ENCODE results near the gene CD200.

The CD200 gene

DNA sequence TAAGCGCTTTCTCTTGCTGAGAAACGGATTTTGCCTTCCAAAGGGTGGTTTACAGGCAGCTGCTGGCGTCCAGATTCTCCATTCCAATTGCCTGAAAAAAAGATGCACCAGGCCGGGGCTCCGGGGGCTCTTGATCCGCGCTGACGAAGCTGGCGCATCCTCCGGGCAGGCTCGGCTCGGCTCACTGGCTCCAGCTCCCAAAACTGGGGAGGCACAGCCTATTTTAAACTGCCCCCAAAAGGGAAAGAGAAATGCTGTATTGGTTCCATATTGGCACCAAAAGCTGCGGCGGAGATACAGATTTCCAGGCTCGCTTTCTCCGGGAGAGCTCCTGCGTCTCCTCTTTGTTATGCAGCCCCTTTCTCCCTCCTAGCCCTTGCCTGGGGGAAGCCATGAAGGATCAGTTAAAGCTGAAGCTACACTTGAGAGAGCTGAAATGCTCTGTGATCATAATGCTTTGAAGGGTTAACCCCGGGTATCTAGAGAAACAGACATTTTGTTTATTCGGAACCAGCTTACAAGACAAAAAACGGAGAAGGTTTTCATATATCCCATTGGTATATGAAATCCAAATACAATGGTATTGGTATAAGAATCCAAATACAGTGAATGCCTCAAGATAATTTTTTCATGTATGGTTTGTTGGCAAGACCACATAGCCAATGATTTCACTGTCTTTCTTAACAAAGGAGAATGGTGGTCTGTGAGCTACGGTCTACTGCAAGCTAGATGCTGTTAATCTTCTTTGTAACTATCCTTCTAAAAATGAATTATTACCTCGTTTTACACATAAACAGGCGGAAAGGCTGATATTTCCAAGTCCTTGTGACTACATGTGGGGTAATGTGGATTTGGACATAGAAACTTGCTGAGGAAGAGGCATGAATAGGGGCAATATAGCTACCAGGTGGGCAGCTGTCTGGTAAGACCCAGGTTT lies 693 bp downstream of the CD200 start:
- DNase-seq: no peak

DNA sequence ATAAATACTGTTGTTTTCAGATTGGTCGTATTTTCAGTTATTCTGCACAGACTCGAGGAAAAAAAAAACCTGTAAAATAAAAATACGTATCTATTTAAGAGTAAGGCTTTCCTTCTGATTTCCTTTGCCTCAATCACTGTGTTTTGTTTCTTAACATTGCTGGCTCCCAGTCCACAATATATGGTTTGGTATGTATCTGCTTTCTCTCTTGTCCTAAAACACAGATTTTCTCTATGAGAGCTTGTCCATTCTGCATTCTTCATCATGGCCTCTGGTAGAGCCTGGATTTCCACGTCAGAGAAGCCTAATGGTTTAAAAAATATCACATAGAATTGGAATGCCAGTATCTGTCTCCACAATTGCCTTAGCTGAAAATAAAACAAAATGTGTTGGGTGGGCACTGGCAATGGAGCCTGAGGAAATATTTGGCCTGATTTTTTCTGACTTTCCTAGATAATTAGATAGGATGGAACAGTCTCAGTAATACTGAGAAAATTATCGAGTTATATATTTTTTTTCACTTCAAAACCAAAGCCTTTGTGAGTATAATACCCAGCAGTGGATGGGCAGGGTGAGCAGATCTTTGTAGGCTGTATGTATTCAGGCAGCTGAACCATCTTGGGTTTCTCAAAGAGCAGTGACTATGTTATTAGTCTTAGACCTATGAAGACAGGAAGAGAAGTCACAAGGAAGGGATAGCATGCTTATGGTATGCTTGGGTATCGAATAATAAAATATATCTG lies 1.9 kb downstream of the CD200 start:
- no peak for DNase-seq

DNA sequence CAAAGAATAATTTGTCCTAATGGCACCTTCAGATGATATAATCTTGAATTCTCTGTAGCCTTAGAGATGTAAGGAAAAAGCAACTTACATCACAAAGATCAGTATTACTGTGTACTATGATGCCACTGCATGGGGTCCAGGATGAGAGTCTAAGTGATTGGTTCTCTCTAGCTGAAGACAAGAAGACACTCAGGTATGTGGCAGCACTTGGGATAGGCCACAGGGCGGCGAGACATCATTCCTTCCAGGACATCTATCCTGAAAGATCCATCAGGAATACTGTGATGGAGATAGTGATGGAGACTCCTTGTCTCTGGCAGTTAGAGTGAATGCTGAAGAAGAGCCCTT lies 2.5 kb downstream of the CD200 start:
- DNase-seq: no peak

DNA sequence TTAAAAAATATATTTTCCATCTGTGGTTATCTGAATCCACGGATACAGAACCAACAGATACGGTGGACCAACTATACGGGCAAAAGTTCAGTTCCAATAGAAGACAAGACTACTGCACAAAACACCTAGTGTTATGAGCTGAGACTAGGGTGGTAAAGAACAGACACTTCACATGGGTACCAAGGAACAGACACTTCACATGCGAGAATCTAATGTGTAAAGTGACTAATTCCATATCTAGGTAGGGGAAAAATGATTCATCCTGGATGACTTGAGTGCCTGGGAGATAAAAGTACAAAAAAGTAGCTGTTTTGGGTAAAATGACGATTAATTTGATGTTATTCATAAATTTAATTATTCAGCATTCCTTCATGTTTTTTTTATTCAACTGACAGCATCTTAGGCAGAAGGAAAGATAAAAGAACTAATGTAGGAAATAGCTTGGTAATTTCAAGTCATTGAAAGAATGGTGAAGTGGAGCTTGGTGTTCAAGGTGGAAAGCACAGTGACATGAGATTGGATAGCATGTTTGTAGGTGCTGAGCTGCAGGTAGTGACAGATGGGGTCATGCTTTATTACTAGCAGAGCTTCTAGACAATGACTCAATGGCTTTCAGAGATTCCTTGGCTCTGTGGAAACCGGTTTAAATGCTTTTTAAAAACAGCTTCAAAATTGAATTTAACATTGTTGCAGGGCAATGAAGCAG lies 5.2 kb downstream of the CD200 start:
- DNase-seq: no peak

DNA sequence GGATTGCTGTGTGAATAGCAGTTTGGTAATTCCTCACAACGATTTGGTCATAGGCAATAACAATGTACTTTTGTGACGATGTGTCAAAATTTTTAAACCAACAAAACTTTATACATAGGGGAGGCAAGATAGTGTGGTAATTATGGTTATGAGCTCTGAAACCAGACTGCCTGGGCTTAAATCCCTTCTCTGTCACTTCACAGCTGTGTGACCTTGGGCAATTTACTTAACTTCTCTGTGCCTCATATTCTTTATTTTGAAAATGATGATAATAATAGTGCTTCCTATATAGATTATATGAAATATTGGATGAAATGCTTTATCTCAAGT lies 5.7 kb downstream of the CD200 start:
- no peak for DNase-seq

DNA sequence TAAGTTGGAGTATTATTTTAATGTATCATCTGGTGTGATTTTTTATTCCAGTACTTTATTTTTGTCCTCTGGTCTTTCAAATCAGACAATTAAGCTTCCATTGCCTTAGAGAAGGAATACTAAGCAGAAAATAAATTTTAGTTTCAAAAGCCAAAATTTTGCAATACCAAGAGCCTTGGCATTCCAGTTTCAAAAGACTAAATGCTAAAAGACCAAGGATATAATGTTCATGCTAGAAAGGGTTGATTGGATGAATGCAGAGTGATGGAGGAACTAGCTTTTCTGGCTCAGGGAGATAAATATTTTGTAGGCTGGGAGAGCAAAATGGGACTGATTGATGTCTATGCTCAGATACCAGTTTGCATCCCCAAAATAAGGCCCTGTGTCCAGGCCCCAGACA lies 6.2 kb downstream of the CD200 start:
- no peak for DNase-seq

DNA sequence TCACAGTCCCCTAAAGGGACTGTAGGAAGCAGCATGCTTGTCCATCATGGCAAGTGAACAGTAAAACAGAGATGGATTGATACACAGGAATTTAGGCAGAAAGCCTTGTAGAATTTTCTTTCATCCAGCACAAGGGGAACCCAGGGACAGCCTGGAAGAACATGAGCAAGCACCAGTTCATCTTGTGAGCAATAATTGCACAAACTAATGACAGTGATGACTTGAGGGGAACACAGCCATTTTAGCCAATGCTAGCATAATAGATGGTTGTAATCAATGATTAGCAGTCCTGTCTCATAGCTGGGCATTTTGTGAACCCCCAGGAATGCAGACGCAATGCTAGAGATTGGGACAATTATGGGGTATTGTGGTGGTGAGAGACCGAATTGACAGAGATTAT lies 6.7 kb downstream of the CD200 start:
- DNase-seq: no peak

DNA sequence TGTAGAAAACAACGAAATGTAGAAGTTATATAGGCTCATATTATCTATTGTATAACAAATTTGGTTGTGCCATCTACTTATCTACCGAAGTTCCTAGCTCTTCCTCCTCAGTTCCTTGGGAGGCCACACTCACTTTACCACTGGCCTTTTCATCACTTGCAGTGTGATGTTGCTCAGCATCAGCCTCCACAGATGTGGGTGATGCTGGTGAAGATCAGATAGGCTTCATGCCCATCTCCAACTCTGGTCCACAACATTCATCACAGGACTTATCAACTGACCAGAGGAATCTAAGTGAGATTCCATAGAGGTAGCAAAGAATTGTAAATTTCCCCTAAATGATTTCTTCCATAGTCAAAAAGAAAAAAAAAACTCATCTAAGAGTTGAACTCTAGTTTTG lies 8.4 kb downstream of the CD200 start:
- DNase-seq: no peak

DNA sequence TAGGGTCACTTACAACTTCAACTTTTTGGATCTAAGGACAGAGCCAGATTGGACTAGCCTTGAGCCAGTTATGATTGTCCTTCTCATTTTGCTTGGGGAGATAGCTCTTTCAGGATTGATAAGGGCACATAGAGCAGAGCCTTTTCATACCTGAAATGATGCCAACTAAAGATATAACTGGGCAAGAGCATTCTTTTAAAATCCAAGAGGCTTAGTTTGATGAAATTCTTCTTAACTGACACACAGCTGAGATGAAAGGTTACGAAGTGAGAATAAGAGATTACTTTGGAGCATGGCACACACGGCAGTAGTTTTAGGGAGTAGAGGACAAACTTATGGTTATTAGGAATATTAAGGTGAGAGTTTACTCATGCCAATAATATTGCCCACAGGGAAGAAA lies 12.7 kb downstream of the CD200 start:
- no peak for DNase-seq

DNA sequence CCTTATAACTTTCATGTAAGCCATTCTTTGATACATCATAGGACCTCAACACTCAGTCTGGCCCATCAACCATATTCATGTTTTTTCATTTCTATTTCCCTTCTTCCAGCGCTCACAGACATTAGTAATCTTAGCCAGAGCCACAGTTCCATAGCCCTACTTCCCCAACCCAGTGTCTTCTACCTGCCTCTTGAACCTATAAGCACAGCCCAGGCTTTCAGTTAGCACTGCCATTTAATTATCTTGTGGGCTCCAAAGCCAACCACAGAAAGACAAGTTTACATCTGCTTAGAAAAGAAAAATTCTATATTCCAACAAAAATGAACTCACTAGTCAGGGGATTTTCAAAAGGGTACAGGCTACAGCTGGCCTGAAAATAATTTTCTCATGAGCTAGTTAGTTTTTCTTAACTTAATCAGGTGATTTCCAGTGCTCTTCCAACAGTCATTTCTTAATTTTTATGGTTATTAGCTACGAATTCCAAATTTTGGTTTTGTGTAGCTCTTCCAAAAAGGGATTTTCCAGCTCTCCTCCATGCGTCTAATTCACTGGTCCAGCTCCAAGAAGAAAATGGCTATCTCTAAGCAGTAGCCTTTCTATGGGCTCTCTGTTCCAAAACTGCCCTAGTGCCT lies 13.7 kb downstream of the CD200 start:
- no peak for DNase-seq

DNA sequence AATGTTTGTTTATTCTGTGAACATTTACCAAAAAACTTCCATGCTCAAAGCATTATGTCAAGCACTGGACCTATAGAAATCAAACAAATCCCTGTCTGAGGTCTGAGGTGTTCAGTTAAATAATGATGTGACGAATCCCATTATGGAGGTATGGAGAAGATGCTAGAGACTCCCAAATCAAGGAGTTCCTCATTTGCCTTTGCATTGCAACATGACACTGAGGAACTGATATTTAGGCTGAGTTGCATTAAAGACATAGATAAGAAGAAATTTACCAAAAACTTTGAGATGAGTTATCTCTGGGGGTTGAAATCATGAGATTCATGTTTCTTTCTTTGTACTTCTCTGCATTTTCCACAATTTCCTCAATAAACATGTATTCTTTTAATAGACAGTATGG lies 16.0 kb downstream of the CD200 start:
- DNase-seq: no peak

DNA sequence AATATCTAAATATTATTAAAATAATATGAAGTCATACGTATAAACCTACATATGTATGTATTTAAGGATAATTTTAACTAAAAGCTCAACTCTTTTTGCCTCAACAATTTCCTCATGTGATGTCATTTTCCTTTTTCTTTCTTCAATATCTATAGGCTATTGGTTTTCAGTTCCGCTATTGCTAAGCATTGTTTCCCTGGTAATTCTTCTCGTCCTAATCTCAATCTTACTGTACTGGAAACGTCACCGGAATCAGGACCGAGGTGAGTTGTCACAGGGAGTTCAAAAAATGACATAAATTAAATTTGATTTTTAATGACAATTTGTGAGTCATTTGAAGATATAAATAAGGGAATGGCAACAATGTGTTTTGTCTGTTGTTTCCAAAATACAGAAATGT lies 16.6 kb downstream of the CD200 start:
- no peak for DNase-seq

DNA sequence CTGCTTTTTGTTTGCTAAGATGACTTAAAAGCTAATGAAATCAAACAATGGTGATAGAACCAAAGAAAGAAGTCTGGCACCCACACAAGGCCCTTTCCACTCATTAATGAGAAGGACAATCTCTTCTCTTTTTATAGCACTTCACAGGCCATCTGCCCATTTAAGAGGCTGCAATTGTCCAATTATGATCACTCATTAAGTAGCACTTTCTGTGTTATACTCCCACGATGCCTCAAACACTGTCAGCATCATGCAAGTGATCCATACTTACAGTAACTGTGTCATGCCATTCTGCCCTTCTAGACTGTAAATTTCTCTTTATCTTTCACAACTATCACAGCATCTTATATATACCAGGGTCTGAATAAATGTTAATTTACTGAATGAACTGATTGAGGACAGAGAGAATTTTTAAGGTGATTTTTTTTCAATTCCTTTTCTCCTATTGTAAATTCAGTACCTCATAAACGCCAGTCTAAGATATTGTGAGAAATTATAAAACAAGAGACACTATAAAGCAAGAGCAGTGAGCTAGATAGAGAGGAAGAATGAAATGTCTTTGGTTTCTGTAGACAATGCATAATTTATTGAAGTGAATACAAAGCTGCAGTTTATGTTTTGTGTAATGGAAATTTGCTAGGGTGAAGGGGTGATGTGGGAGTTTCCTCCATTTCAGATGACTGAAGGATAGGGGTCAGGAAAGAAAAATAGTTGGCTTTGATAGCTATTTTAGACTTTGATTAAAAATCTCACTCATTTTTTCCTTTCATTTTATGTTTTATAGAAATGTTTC lies 17.3 kb downstream of the CD200 start:
- DNase-seq: no peak

DNA sequence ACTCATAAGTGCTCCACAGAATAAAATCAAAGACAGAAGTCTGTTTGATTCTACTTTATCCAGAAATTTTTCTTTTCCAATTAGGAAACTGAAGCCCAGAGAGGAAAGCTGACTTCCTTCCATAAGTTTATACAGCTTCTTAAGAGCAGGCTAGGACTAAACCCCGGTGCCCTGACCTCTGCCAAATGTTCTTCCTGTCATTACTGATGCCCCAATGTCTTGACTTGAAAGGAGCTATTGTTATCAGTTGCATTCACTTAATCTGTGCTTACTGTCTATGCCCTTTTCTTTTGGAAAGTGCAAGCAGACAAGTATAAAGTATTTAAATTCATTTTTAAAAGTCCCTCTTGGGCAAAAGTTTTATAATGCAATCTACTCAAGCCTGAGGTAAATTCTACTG lies 18.1 kb downstream of the CD200 start:
- no peak for DNase-seq

DNA sequence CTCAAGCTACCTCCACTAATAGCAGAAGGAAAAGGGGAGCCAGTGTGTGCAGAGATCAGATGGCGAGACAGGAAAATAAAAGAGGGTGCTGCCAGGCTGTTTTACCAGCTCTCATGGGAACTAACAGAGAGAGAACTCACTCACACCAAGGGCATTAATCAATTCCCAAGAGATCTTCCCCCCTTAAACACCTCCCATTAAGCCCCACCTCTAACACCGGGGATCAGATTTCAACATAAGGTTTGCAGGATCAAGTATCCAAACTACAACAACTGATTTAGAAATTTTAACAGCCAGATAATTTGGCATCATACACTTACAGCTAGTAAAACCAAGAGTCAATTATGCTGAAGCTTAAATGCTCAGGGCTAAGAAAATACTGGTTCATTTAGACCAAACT lies 18.9 kb downstream of the CD200 start:
- no peak for DNase-seq

DNA sequence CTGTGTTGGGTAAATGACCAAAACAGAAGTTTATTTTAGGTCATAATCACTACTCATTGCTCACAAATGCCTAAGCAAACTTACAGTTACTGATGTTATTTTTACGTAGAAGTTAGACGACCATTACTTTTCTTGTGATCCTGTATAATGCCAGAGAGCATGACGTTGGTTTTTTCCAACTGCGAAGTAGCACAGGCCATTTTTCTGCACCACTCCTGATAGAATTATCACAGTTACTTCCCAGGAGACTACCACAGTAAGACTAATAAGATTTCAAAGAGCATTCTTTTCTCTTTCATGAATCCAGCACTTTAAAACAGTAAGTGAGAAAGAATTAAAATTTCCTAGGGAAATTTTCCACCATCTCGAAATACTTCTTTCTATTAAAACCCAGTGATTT lies 19.8 kb downstream of the CD200 start:
- no peak for DNase-seq

DNA sequence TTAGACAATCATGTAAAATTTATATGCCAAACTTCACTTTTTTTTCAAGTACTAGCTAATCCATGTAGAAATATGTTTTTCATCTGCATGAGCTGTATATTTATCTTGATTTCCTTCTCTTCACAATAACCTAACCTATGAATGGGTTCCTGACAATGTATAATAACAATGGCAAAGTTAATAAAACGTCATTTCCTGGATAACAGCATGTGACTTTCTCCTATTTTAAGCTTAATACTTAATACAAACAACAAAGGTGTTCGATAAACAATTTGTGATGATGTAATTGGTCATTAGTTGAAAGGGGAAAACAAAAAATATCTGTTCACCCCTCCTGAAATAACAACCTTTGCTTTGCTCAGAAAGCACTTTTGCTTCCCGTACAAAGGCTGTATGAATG lies 20.4 kb downstream of the CD200 start:
- no peak for DNase-seq

DNA sequence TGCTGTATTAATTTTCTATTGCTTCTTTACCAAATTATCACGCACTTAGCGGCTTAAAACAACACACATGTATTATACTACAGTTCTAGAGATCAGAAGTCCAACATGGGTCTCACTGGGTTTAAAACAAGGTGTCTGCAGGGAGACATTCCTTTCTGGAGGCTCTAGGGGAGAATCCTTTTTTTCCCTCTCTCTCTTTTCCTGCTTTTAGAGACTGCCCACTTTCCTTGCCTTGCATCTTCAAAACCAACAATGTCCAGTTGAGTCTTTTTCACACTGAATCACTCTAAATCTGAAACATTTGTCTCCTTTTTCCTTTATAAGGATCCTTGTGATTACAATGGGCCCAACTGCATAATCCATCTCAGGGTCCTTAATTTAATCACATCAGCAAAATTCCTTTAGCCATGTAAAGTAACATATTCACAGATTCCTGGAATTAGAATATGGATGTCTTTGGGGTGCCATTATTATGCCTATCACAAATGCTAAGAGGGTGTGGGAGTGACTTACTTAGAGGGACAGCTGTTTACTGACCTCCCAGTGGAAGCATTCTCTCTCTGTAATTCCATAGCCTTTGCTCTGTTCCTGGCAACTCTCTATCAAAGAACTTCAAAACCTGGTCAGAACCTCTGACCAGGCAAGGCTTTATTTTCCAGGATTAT lies 21.8 kb downstream of the CD200 start:
- DNase-seq: no peak

DNA sequence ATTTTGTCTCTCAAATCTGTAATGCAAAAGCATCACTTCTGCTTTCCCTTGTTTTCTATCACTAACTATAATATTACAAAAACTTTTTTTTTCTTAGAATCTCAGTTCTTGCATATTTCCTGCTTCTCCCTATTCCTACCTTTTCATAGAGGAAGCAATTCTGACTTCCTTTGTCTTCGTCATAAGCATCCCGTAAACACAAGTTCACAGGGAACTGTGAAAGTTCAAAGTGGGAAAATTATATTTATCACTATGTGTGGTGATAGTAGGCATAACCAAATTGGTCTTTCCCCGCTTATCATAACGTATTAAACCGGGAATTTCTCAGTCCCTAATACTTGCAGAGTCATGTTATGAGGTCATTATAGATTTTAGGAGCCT lies 22.3 kb downstream of the CD200 start:
- DNase-seq: no peak

DNA sequence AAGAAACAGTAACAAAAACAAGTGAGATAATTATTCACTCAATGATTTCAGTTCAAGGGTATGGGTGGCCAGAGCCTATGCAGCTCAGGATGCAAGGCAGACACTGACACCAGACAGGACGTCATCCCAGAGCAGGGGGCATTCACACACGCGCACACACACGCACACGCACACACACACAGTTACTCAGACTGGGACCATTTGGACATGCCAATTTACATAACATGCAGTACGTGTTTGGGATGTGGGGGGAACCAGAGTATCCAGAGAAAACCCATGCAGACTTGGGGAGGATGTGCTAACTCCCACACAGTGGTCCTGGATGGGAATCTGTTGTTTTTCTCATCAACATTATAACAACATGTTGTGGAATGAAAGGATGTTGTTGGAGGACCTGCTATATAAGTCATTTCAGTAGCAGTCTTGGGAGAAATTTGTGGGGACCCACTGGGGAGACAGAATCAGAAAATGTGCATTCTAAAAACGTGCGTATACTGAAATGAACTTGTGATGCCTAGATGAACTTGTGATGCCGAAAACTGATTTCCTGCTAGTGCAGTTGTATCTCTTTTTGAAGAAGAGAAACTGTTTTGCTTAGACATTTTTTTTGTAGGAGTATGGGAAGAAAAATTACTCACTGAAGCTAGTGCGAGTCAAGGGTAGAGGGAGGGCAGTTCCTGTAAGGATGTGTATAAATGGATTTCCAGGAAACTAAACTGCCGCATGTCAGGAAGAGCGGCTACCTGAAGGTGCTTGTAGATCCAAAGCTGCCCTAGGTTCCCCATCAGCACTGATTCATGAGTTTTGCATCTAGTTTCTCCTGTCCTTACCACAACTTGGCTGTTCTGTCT lies 25.2 kb downstream of the CD200 start:
- no peak for DNase-seq

DNA sequence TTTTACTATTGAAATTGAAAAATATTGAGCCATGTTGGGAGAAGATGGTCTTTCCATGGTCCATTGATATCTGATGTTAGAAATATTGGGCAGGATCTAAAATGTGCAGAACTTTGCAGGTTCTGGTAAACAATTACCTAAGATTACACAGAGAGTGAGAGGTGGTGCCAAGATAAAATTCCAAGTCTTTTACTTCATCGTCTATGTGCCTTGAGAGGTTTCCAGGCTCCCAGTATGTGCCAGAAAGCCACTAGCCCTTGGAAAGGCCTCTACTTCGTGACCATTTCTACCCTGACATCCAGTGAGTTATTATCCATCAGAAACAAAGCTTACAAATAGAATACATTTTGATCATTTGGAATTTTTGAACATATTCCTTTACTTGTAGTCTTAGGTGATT lies 27.6 kb downstream of the CD200 start:
- DNase-seq: no peak

All from SW 1271 (cell line).